GM23338 (cell line): ENCODE data around the gene TTLL8. TPM values are rescaled to one million over a fixed set of nuclear protein-coding genes. Genes with fewer than 3 reads are reported as not detected.

Source experiments
- ATAC-seq: fragments of 200-7000 bp; cut with Tn5 transposase; 3 replicates; pipeline ENCODE4 v1.9.1; 2020
- DNase-seq: peaks from one replicate; pipeline ENCODE4 v3.0.0-alpha.2; 2015; ENCODE audit warnings: low spot score
- H2AFZ ChIP-seq: fragments of 200-600 bp; sonication (generic); 2 replicates; pipeline ENCODE4 v1.8.0; 2016; ENCODE audit warnings: antibody characterized with exemption, mild to moderate bottlenecking, moderate library complexity
- H3F3A ChIP-seq: fragments of 200-600 bp; sonication (generic); replicated peaks from 2 replicates; pipeline ENCODE4 v1.8.0; 2017; ENCODE audit warnings: antibody characterized with exemption, mixed run types, low read depth
- H3K27ac ChIP-seq: fragments of 200-600 bp; sonication (generic); 2 replicates; pipeline ENCODE4 v1.6.1; 2016; ENCODE audit warnings: low read depth
- H3K27me3 ChIP-seq: fragments of 200-600 bp; sonication (generic); 2 replicates; pipeline ENCODE4 v1.8.0; 2016; ENCODE audit warnings: mild to moderate bottlenecking, mixed run types, moderate library complexity; ENCODE audit not compliant: insufficient read depth
- H3K36me3 ChIP-seq: fragments of 200-600 bp; sonication (generic); 2 replicates; pipeline ENCODE4 v1.8.0; 2016; ENCODE audit warnings: mild to moderate bottlenecking; ENCODE audit not compliant: insufficient read depth
- H3K4me1 ChIP-seq: fragments of 200-600 bp; sonication (generic); 2 replicates; pipeline ENCODE4 v1.8.0; 2016; ENCODE audit warnings: mild to moderate bottlenecking, moderate library complexity; ENCODE audit not compliant: insufficient read depth
- H3K4me2 ChIP-seq: fragments of 200-600 bp; sonication (generic); 2 replicates; pipeline ENCODE4 v1.7.1; 2017; ENCODE audit warnings: mixed run types
- H3K4me3 ChIP-seq: fragments of 200-600 bp; sonication (generic); 2 replicates; pipeline ENCODE4 v1.6.1; 2016; ENCODE audit warnings: mixed run types
- H3K79me2 ChIP-seq: fragments of 200-600 bp; sonication (generic); replicated peaks from 2 replicates; pipeline ENCODE4 v1.8.0; 2017; ENCODE audit warnings: mild to moderate bottlenecking; ENCODE audit not compliant: insufficient read depth
- H3K9me2 ChIP-seq: fragments of 200-600 bp; sonication (generic); 2 replicates; pipeline ENCODE4 v1.8.0; 2017; ENCODE audit not compliant: insufficient read depth
- H4K20me1 ChIP-seq: fragments of 200-600 bp; sonication (generic); replicated peaks from 2 replicates; pipeline ENCODE4 v1.8.0; 2017; ENCODE audit warnings: mild to moderate bottlenecking; ENCODE audit not compliant: insufficient read depth
- H3K27ac Mint-ChIP-seq: 2 replicates; pipeline ENCODE4 v1.8.0; 2020; ENCODE audit warnings: inconsistent platforms, mild to moderate bottlenecking, moderate library complexity, mixed read lengths
- H3K27me3 Mint-ChIP-seq: 3 replicates; pipeline ENCODE4 v1.8.0; 2022; ENCODE audit warnings: low read depth, mild to moderate bottlenecking, moderate library complexity, mixed read lengths, inconsistent platforms; ENCODE audit not compliant: insufficient read depth, poor library complexity
- H3K36me3 Mint-ChIP-seq: 3 replicates; pipeline ENCODE4 v1.8.0; 2021; ENCODE audit warnings: low read depth, mild to moderate bottlenecking, inconsistent platforms, moderate library complexity, mixed read lengths
- H3K4me1 Mint-ChIP-seq: 3 replicates; pipeline ENCODE4 v1.8.0; 2020; ENCODE audit warnings: mild to moderate bottlenecking, inconsistent platforms, mixed read lengths
- H3K4me3 Mint-ChIP-seq: 3 replicates; pipeline ENCODE4 v1.8.0; 2021; ENCODE audit warnings: moderate library complexity, mild to moderate bottlenecking, inconsistent platforms, mixed read lengths
- H3K9me3 Mint-ChIP-seq: 3 replicates; pipeline ENCODE4 v1.8.0; 2020; ENCODE audit warnings: moderate library complexity, mild to moderate bottlenecking, inconsistent platforms, mixed read lengths
- CREB1 ChIP-seq: fragments of 250-450 bp; sonication (Bioruptor Pico); IDR thresholded peaks from 2 replicates; pipeline ENCODE4 v1.5.0; 2020; ENCODE audit warnings: low read depth, mild to moderate bottlenecking, moderate library complexity
- CTCF ChIP-seq, 2 experiments: fragments of 200-600 bp in 1 of 2; sonication (generic) in 1 of 2; conservative IDR thresholded peaks; 2 replicates each; pipeline versions ENCODE4 v1.5.1 to v1.6.1; 2016 to 2017; ENCODE audit warnings: antibody characterized with exemption in 2 of 2, low read depth in 2 of 2, mild to moderate bottlenecking in 2 of 2, moderate library complexity in 1 of 2
- ETS1 ChIP-seq: IDR thresholded peaks from 2 replicates; pipeline ENCODE4 v1.6.1; 2016; ENCODE audit warnings: antibody characterized with exemption
- EZH2 ChIP-seq: fragments of 200-600 bp; sonication (generic); IDR thresholded peaks from one replicate; pipeline ENCODE4 v1.8.0; 2017; ENCODE audit warnings: antibody characterized with exemption, mild to moderate bottlenecking, low read depth; ENCODE audit not compliant: unreplicated experiment
- EZH2phosphoT487 ChIP-seq: fragments of 200-600 bp; sonication (generic); IDR thresholded peaks from one replicate; pipeline ENCODE4 v1.8.1; 2018; ENCODE audit warnings: antibody characterized with exemption; ENCODE audit not compliant: unreplicated experiment
- JUNB ChIP-seq: IDR thresholded peaks from one replicate; pipeline ENCODE4 v1.6.1; 2016; ENCODE audit warnings: antibody characterized with exemption; ENCODE audit not compliant: unreplicated experiment
- NANOG ChIP-seq: IDR thresholded peaks from 2 replicates; pipeline ENCODE4 v1.6.1; 2016; ENCODE audit warnings: antibody characterized with exemption, borderline replicate concordance
- POLR2AphosphoS5 ChIP-seq: IDR thresholded peaks from 2 replicates; pipeline ENCODE4 v1.6.1; 2016; ENCODE audit warnings: antibody characterized with exemption, low read depth
- STAT1 ChIP-seq: IDR thresholded peaks from one replicate; pipeline ENCODE4 v1.6.1; 2016; ENCODE audit warnings: antibody characterized with exemption; ENCODE audit not compliant: unreplicated experiment
- ZNF114 ChIP-seq: fragments of 250-450 bp; sonication (Bioruptor Pico); IDR thresholded peaks from 2 replicates; pipeline ENCODE4 v1.5.0; 2020; ENCODE audit warnings: mild to moderate bottlenecking, moderate library complexity
- ZNF331 ChIP-seq: fragments of 250-450 bp; sonication (Bioruptor Pico); IDR thresholded peaks from 2 replicates; pipeline ENCODE4 v1.5.0; 2020; ENCODE audit warnings: low read depth, mild to moderate bottlenecking, moderate library complexity
- polyA plus RNA-seq: library from polyadenylated mRNA; unstranded; fragments of >200 nt; fragmentation: Nextera tagmentation; extraction: Ambion mirVana; gene quantifications from 2 replicates; pipeline ENCODE4 v1.2.1, GENCODE V29; 2016
- total RNA-seq: library from RNA; depleted of rRNA; stranded (reverse); fragments of >200 nt; shearing (Covaris generic); gene quantifications from 2 replicates; pipeline ENCODE4 v1.2.3, GENCODE V29; 2014
- TF ChIP-seq, protein P1 (sequence below): IDR thresholded peaks from one replicate; pipeline ENCODE4 v1.6.1; 2018; ENCODE audit warnings: antibody characterized with exemption; ENCODE audit not compliant: unreplicated experiment
- TF ChIP-seq, protein P2 (sequence below): fragments of 250-450 bp; sonication (Bioruptor Pico); IDR thresholded peaks from 2 replicates; pipeline ENCODE4 v1.5.0; 2020; ENCODE audit warnings: mild to moderate bottlenecking, moderate library complexity

The TTLL8 gene
- total and polyA plus RNA-seq, 2 experiments from 2014 or later, result not detected

GRCh38 chr22:49986325-49986724 lies 71.8 kb downstream of the TTLL8 start:
- no peak overlapping the region for H3K4me3 Mint-ChIP-seq
- Histone ChIP-seq H3K27me3 (peaks cover 40% of the 10 kb centered on the region), H3K4me3 (no peak overlapping the region), H3K27ac (no peak overlapping the region), H3K36me3 (no peaks in the 10 kb centered on the region), H3K4me2 (no peak overlapping the region), H3F3A (no peaks in the 10 kb centered on the region; the same call in 1 of the 2 replicates), H4K20me1 (no peaks in the 10 kb centered on the region), H3K9me2 (no peaks in the 10 kb centered on the region), H3K79me2 (no peaks in the 10 kb centered on the region), H3K4me1 (no peaks in the 10 kb centered on the region), H2AFZ (no peak overlapping the region)
- H3K27ac Mint-ChIP-seq, result no peak overlapping the region
- H3K4me1 Mint-ChIP-seq, result peaks cover 2% of the 10 kb centered on the region; the same call in 1 of the 3 replicates
- H3K36me3 Mint-ChIP-seq, result peaks cover 3% of the 10 kb centered on the region; the same call in 1 of the 3 replicates
- DNase-seq (no peak), ATAC-seq (no peak)
- TF ChIP-seq, protein P1, sequence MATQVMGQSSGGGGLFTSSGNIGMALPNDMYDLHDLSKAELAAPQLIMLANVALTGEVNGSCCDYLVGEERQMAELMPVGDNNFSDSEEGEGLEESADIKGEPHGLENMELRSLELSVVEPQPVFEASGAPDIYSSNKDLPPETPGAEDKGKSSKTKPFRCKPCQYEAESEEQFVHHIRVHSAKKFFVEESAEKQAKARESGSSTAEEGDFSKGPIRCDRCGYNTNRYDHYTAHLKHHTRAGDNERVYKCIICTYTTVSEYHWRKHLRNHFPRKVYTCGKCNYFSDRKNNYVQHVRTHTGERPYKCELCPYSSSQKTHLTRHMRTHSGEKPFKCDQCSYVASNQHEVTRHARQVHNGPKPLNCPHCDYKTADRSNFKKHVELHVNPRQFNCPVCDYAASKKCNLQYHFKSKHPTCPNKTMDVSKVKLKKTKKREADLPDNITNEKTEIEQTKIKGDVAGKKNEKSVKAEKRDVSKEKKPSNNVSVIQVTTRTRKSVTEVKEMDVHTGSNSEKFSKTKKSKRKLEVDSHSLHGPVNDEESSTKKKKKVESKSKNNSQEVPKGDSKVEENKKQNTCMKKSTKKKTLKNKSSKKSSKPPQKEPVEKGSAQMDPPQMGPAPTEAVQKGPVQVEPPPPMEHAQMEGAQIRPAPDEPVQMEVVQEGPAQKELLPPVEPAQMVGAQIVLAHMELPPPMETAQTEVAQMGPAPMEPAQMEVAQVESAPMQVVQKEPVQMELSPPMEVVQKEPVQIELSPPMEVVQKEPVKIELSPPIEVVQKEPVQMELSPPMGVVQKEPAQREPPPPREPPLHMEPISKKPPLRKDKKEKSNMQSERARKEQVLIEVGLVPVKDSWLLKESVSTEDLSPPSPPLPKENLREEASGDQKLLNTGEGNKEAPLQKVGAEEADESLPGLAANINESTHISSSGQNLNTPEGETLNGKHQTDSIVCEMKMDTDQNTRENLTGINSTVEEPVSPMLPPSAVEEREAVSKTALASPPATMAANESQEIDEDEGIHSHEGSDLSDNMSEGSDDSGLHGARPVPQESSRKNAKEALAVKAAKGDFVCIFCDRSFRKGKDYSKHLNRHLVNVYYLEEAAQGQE, result no peak
- TF ChIP-seq, protein P2, sequence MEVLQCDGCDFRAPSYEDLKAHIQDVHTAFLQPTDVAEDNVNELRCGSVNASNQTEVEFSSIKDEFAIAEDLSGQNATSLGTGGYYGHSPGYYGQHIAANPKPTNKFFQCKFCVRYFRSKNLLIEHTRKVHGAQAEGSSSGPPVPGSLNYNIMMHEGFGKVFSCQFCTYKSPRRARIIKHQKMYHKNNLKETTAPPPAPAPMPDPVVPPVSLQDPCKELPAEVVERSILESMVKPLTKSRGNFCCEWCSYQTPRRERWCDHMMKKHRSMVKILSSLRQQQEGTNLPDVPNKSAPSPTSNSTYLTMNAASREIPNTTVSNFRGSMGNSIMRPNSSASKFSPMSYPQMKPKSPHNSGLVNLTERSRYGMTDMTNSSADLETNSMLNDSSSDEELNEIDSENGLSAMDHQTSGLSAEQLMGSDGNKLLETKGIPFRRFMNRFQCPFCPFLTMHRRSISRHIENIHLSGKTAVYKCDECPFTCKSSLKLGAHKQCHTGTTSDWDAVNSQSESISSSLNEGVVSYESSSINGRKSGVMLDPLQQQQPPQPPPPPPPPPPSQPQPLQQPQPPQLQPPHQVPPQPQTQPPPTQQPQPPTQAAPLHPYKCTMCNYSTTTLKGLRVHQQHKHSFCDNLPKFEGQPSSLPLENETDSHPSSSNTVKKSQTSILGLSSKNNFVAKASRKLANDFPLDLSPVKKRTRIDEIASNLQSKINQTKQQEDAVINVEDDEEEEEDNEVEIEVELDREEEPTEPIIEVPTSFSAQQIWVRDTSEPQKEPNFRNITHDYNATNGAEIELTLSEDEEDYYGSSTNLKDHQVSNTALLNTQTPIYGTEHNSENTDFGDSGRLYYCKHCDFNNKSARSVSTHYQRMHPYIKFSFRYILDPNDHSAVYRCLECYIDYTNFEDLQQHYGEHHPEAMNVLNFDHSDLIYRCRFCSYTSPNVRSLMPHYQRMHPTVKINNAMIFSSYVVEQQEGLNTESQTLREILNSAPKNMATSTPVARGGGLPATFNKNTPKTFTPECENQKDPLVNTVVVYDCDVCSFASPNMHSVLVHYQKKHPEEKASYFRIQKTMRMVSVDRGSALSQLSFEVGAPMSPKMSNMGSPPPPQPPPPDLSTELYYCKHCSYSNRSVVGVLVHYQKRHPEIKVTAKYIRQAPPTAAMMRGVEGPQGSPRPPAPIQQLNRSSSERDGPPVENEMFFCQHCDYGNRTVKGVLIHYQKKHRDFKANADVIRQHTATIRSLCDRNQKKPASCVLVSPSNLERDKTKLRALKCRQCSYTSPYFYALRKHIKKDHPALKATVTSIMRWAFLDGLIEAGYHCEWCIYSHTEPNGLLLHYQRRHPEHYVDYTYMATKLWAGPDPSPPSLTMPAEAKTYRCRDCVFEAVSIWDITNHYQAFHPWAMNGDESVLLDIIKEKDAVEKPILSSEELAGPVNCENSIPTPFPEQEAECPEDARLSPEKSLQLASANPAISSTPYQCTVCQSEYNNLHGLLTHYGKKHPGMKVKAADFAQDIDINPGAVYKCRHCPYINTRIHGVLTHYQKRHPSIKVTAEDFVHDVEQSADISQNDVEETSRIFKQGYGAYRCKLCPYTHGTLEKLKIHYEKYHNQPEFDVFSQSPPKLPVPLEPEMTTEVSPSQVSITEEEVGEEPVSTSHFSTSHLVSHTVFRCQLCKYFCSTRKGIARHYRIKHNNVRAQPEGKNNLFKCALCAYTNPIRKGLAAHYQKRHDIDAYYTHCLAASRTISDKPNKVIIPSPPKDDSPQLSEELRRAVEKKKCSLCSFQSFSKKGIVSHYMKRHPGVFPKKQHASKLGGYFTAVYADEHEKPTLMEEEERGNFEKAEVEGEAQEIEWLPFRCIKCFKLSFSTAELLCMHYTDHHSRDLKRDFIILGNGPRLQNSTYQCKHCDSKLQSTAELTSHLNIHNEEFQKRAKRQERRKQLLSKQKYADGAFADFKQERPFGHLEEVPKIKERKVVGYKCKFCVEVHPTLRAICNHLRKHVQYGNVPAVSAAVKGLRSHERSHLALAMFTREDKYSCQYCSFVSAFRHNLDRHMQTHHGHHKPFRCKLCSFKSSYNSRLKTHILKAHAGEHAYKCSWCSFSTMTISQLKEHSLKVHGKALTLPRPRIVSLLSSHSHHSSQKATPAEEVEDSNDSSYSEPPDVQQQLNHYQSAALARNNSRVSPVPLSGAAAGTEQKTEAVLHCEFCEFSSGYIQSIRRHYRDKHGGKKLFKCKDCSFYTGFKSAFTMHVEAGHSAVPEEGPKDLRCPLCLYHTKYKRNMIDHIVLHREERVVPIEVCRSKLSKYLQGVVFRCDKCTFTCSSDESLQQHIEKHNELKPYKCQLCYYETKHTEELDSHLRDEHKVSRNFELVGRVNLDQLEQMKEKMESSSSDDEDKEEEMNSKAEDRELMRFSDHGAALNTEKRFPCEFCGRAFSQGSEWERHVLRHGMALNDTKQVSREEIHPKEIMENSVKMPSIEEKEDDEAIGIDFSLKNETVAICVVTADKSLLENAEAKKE (CRISPR knock-in tag), result no peak
- TF ChIP-seq CREB1 (CRISPR knock-in tag) (no peak), NANOG (no peak), EZH2phosphoT487 (no peak), ZNF114 (CRISPR knock-in tag) (no peak), EZH2 (no peak), CTCF (conservative IDR thresholded peaks at IDR 0.05; ENCODE audit: low read depth in 2 of 2) (no peak), ETS1 (no peak), STAT1 (no peak), JUNB (no peak), ZNF331 (CRISPR knock-in tag) (no peak), POLR2AphosphoS5 (no peak)
- peaks cover 29% of the 10 kb centered on the region for H3K9me3 Mint-ChIP-seq
- peaks cover 11% of the 10 kb centered on the region for H3K27me3 Mint-ChIP-seq
